ENCODE results near the gene GRK1. TPM values are rescaled to one million over a fixed set of nuclear protein-coding genes. Genes with fewer than 3 reads are reported as not detected.

Gene GRK1
- total and polyA plus RNA-seq, 2 donors, result 0.11 to 0.14 TPM

DNA sequence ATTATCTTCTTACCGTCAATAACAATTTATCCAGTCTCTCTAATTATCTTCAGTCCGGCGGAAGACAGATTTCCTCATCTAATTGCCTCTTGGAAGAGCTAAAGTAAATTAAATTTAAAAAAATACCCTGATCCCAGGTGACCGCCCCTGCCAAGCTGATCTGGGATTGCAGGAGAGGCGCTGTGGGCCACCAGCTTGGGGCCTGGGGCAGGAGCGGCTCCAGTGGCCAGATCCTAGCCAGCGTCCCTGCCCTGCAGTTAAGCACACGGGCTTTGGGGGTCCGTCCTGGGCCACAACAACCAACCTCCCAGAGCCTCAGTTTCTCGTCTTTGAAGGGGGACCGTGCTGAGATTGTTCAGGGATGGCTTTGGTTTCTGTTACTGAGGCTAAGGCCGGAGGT, 79.7 kb downstream of the GRK1 start:
- H3K27me3 ChIP-seq (ENCODE audit: control insufficient read depth in 2 of 2, insufficient read depth in 1 of 2, low read length in 1 of 2), result peaks cover 0 to 2% of the 10 kb centered on the region in 2 donors
- no peak overlapping the region for H3K27ac ChIP-seq (ENCODE audit: low read depth in 1 of 2, low read length in 1 of 2)
- 92% methylated on average over 12 of the region's 12 CpGs for WGBS
- no peak for DNase-seq (ENCODE audit: low read depth in 6 of 9, low spot score in 9 of 9)
- H3K4me1 ChIP-seq (ENCODE audit: control insufficient read depth in 2 of 2, insufficient read depth in 2 of 2, low read length in 2 of 2), result peaks cover 10 to 22% of the 10 kb centered on the region in 2 donors
- H3K9me3 ChIP-seq (ENCODE audit: control insufficient read depth in 2 of 2, insufficient read depth in 1 of 2, low read length in 1 of 2), result no peaks in the 10 kb centered on the region
- H3K36me3 ChIP-seq (ENCODE audit: control insufficient read depth in 2 of 2, insufficient read depth in 2 of 2, low read length in 1 of 2), result no peaks in the 10 kb centered on the region
- no peak overlapping the region for H3K4me3 ChIP-seq (ENCODE audit: low read length in 2 of 2)

DNA sequence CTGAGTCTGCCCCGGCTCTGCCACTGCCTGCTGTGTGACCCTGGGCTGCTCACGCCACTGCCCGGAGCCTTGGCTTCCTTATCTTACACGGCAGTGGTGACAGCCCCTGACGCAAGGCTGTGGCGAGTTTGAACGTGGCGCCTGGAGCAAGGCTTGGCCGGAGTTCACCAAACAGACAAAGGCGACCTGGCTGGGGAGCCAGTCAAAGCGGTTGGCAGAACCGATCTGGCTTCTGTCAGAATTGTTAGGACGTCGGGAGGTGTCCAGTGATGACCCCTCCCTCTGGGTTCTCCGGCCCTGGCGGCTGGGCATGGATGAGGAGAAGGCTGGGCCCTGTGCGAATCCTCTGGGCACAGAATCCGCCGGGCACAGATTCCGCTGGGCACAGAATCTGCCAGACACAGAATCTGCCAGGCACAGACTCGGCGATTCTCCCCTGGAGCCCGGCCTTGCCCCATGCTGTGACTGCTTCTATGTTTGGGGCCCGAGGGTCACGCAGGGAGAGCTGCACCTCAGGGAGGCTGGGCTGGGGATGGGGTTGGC, 80.3 kb downstream of the GRK1 start:
- WGBS, result 91% methylated on average over 25 of the region's 25 CpGs
- Histone ChIP-seq H3K4me1 (ENCODE audit: control insufficient read depth in 2 of 2, insufficient read depth in 2 of 2, low read length in 2 of 2) (peaks cover 4 to 15% of the 10 kb centered on the region in 2 donors), H3K27ac (ENCODE audit: low read depth in 1 of 2, low read length in 1 of 2) (no peak overlapping the region), H3K27me3 (ENCODE audit: control insufficient read depth in 2 of 2, insufficient read depth in 1 of 2, low read length in 1 of 2) (no peaks in the 10 kb centered on the region), H3K4me3 (ENCODE audit: low read length in 2 of 2) (no peak overlapping the region), H3K36me3 (ENCODE audit: control insufficient read depth in 2 of 2, insufficient read depth in 2 of 2, low read length in 1 of 2) (no peaks in the 10 kb centered on the region), H3K9me3 (ENCODE audit: control insufficient read depth in 2 of 2, insufficient read depth in 1 of 2, low read length in 1 of 2) (peaks cover 0 to under 1% of the 10 kb centered on the region in 2 donors)
- DNase-seq (ENCODE audit: low read depth in 6 of 9, low spot score in 9 of 9), result no peak

DNA sequence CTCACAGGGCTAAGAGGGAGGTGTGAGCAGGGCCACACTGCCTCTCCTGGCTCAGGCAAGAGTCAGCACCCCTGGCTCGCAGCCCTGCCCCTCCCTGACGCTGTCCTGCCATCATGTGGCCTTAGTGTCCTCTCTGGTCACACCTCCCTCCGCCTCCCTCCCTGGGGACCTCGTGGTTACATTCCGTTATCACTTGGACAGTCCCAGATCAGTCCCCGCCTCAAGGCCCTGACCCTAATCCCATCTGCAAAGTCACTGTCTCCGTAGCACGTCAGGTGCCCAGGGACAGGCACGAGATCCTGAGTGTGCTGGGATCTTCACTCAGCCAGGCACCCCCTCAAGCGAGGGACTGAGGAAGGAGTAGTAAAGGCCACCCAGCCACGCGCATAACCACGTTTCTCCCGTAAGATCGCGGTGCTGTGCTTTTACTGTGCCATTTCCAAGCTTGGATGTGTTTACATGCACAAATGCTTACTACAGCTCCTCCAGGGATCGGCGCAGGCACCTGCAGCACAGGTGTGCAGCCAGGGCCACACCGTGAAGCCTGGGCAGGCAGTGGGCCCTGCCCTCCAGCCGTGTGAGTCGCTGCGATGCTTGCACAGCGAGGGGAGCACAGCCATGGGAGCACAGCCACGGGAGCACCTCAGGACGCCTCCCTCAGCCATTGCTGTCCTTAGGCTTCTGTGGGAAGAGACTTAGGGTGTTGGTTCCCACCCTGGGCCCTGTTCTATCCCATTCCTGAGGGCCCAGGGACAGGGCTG, 81.3 kb downstream of the GRK1 start:
- Histone ChIP-seq H3K4me3 (ENCODE audit: low read length in 2 of 2) (no peak overlapping the region), H3K27ac (ENCODE audit: low read depth in 1 of 2, low read length in 1 of 2) (no peak overlapping the region), H3K36me3 (ENCODE audit: control insufficient read depth in 2 of 2, insufficient read depth in 2 of 2, low read length in 1 of 2) (no peaks in the 10 kb centered on the region), H3K9me3 (ENCODE audit: control insufficient read depth in 2 of 2, insufficient read depth in 1 of 2, low read length in 1 of 2) (peaks cover 0 to 5% of the 10 kb centered on the region in 2 donors), H3K27me3 (ENCODE audit: control insufficient read depth in 2 of 2, insufficient read depth in 1 of 2, low read length in 1 of 2) (peaks cover 0 to 2% of the 10 kb centered on the region in 2 donors), H3K4me1 (ENCODE audit: control insufficient read depth in 2 of 2, insufficient read depth in 2 of 2, low read length in 2 of 2) (peaks cover 0 to 6% of the 10 kb centered on the region in 2 donors)
- WGBS, result 91% methylated on average over 25 of the region's 25 CpGs
- DNase-seq (ENCODE audit: low read depth in 6 of 9, low spot score in 9 of 9), result no peak

DNA sequence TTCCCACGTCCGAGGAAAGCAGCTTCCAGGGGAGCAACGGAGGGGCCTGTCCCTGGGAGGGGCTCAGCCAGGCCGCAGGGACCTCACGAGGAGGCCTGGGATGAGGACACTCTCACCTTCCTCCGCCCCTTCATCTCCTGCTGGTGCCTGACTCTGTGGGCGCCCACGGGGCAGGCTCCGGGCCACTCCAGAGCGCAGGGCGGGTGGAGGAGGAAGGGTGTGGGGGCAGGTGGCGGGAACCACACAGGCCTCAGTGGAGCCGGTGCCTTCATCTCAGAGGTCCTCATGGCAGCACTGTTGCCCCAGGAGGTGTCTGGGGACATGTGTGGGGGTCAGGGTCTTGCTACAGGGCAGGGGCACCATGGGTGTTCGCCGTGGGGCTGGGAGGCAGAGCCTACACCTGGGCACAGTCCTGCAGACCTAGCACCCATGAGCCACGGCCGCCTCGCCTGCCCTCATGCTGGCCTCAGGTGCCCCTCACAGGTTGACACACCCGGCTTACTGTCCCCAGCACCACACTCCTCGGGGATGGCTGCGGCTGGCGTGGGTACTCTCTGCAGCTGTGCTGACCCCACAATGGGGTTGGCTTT, 81.9 kb downstream of the GRK1 start:
- Histone ChIP-seq H3K36me3 (ENCODE audit: control insufficient read depth in 2 of 2, insufficient read depth in 2 of 2, low read length in 1 of 2) (no peaks in the 10 kb centered on the region), H3K4me3 (ENCODE audit: low read length in 2 of 2) (no peak overlapping the region), H3K27me3 (ENCODE audit: control insufficient read depth in 2 of 2, insufficient read depth in 1 of 2, low read length in 1 of 2) (peaks cover 0 to 8% of the 10 kb centered on the region in 2 donors), H3K9me3 (ENCODE audit: control insufficient read depth in 2 of 2, insufficient read depth in 1 of 2, low read length in 1 of 2) (peaks cover 0 to 5% of the 10 kb centered on the region in 2 donors), H3K27ac (ENCODE audit: low read depth in 1 of 2, low read length in 1 of 2) (no peak overlapping the region), H3K4me1 (ENCODE audit: control insufficient read depth in 2 of 2, insufficient read depth in 2 of 2, low read length in 2 of 2) (peaks cover 0 to 3% of the 10 kb centered on the region in 2 donors)
- WGBS, result 96% methylated on average over 22 of the region's 22 CpGs
- no peak for DNase-seq (ENCODE audit: low read depth in 6 of 9, low spot score in 9 of 9)

DNA sequence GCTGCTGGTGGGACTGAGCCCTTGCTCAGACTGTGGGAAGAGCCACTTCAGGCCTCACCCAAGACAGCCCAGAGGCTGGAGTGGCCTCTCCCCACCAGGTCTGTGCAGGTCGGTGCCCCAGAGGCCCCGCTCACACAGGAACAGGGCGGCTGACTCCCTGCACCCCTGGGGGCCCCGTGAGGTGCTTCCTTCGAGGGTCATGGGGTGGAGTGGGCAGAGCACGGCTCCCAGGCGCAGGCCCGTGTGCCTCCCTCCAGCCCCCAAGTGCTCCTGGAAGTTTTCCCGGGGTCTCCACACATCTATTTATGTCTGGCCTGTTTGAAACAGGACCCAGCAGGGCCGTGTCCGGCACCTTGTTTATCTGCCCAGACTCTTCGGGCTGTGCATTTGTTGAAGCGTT, 82.5 kb downstream of the GRK1 start:
- Histone ChIP-seq H3K27ac (ENCODE audit: low read depth in 1 of 2, low read length in 1 of 2) (no peak overlapping the region), H3K36me3 (ENCODE audit: control insufficient read depth in 2 of 2, insufficient read depth in 2 of 2, low read length in 1 of 2) (no peaks in the 10 kb centered on the region), H3K4me3 (ENCODE audit: low read length in 2 of 2) (no peak overlapping the region), H3K9me3 (ENCODE audit: control insufficient read depth in 2 of 2, insufficient read depth in 1 of 2, low read length in 1 of 2) (peaks cover 0 to 5% of the 10 kb centered on the region in 2 donors), H3K27me3 (ENCODE audit: control insufficient read depth in 2 of 2, insufficient read depth in 1 of 2, low read length in 1 of 2) (peaks cover 0 to 11% of the 10 kb centered on the region in 2 donors), H3K4me1 (ENCODE audit: control insufficient read depth in 2 of 2, insufficient read depth in 2 of 2, low read length in 2 of 2) (no peaks in the 10 kb centered on the region)
- DNase-seq (ENCODE audit: low read depth in 6 of 9, low spot score in 9 of 9), result no peak
- WGBS, result 94% methylated on average over 13 of the region's 13 CpGs

DNA sequence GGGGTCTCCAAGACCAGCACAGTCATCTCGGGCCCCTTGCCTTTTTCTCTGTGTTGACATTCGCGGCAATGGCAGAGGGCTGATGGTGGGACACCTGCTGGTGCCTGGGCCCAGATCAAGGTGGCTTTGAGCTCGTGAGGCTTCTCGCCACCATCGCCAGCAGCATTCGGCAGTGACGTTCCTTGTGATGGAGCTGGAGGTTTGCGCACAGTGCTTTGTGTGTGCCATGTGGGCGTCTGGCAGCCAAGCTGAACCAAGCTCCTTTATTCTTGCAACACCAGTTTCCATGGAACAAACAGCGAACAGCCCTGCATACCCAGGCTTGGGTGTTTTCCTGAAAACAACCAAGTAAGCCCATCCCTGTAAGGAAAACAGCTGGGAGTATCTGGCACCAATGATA, 82.9 kb downstream of the GRK1 start:
- H3K4me3 ChIP-seq (ENCODE audit: low read length in 2 of 2), result no peak overlapping the region
- H3K27ac ChIP-seq (ENCODE audit: low read depth in 1 of 2, low read length in 1 of 2), result no peak overlapping the region
- H3K4me1 ChIP-seq (ENCODE audit: control insufficient read depth in 2 of 2, insufficient read depth in 2 of 2, low read length in 2 of 2), result no peaks in the 10 kb centered on the region
- 87% methylated on average over 11 of the region's 11 CpGs for WGBS
- no peaks in the 10 kb centered on the region for H3K36me3 ChIP-seq (ENCODE audit: control insufficient read depth in 2 of 2, insufficient read depth in 2 of 2, low read length in 1 of 2)
- DNase-seq (ENCODE audit: low read depth in 6 of 9, low spot score in 9 of 9), result no peak
- peaks cover 0 to 5% of the 10 kb centered on the region in 2 donors for H3K9me3 ChIP-seq (ENCODE audit: control insufficient read depth in 2 of 2, insufficient read depth in 1 of 2, low read length in 1 of 2)
- peaks cover 0 to 16% of the 10 kb centered on the region in 2 donors for H3K27me3 ChIP-seq (ENCODE audit: control insufficient read depth in 2 of 2, insufficient read depth in 1 of 2, low read length in 1 of 2)

DNA sequence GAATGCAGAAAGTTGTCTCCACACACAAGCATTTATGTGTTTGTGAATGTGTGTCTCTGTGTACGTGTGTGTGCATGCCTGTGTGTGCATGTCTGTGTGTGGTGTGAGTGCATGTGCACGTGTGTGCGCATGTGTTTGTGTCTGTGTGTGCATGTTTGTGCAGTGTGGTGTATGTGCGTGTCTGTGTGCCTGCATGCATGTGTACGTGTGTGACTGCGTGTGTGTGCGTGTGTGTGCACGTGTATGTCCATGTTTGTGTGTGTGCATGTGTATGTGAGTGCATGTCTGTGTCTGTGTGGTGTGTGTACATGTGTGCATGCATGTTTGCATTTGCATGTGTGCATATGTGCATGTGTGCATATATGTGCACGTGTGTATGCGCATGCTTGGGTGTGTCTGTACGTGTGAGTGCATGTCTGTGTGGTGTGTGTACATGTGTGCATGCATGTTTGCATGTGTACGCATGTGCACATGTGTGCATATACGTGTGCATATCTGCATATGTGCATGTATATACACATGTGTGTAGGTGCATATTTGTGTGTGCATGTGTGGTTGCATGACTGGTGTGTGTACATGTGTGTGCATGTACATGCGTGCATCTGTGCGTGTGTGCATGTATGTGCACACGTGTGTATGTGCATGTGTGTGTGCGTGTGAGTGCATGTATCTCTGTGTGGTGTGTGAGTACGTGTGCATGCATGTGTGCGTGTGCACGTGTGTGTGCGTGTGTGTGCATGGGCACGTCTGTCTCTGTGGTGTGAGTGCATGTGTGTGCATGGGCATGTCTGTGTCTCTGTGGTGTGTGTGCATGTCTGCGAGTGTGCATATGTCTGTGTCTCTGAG, 83.8 kb downstream of the GRK1 start:
- 95% methylated on average over 23 of the region's 23 CpGs for WGBS
- Histone ChIP-seq H3K27ac (ENCODE audit: low read depth in 1 of 2, low read length in 1 of 2) (no peak overlapping the region), H3K4me3 (ENCODE audit: low read length in 2 of 2) (no peak overlapping the region), H3K4me1 (ENCODE audit: control insufficient read depth in 2 of 2, insufficient read depth in 2 of 2, low read length in 2 of 2) (no peaks in the 10 kb centered on the region), H3K9me3 (ENCODE audit: control insufficient read depth in 2 of 2, insufficient read depth in 1 of 2, low read length in 1 of 2) (peaks cover 0 to 5% of the 10 kb centered on the region in 2 donors), H3K36me3 (ENCODE audit: control insufficient read depth in 2 of 2, insufficient read depth in 2 of 2, low read length in 1 of 2) (no peaks in the 10 kb centered on the region), H3K27me3 (ENCODE audit: control insufficient read depth in 2 of 2, insufficient read depth in 1 of 2, low read length in 1 of 2) (peaks cover 0 to 21% of the 10 kb centered on the region in 2 donors)
- DNase-seq (ENCODE audit: low read depth in 6 of 9, low spot score in 9 of 9), result no peak

DNA sequence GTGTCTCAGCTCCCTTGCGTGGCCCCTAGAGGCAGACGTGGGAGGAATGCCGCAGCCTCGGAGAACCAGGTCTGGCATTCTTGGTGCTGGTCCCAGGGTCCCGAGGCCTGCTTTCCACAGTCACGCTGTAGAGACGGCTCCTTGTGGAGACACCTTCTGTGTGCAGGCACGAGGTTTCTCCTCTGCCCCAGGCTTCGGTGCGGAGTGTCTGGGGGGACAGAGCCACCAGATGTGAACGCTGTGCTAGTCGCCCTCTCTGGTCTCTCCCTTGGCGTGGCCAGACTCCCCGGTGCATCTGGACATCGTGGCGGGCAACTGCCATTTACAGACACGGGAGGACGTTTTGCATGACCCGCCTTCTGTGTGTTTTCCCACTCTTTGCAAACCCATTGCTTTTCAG, 84.5 kb downstream of the GRK1 start:
- Histone ChIP-seq H3K27ac (ENCODE audit: low read depth in 1 of 2, low read length in 1 of 2) (no peak overlapping the region), H3K36me3 (ENCODE audit: control insufficient read depth in 2 of 2, insufficient read depth in 2 of 2, low read length in 1 of 2) (no peaks in the 10 kb centered on the region), H3K4me1 (ENCODE audit: control insufficient read depth in 2 of 2, insufficient read depth in 2 of 2, low read length in 2 of 2) (no peaks in the 10 kb centered on the region), H3K27me3 (ENCODE audit: control insufficient read depth in 2 of 2, insufficient read depth in 1 of 2, low read length in 1 of 2) (peaks cover 0 to 21% of the 10 kb centered on the region in 2 donors), H3K4me3 (ENCODE audit: low read length in 2 of 2) (no peak overlapping the region), H3K9me3 (ENCODE audit: control insufficient read depth in 2 of 2, insufficient read depth in 1 of 2, low read length in 1 of 2) (peaks cover 0 to 5% of the 10 kb centered on the region in 2 donors)
- 96% methylated on average over 19 of the region's 19 CpGs for WGBS
- no peak for DNase-seq (ENCODE audit: low read depth in 6 of 9, low spot score in 9 of 9)
